Measurements from ENCODE around the gene INPP5K.

- TF ChIP-seq EZH2 (IDR thresholded peaks at IDR 0.05; ENCODE audit: insufficient read depth, poor library complexity, severe bottlenecking) (no peak), EZH2phosphoT487 (IDR thresholded peaks at IDR 0.05; ENCODE audit: insufficient read depth, low read depth) (no peak)
These were observed 45.5 kb downstream of the INPP5K start for GRCh38 chr17:1470755-1471462.

Data from GM23248 (cell line).